Activated naive CD8-positive, alpha-beta T cell treated with anti-CD3 and anti-CD28 coated beads, Interleukin-2, amount 50 U/mL, for 16 hours (primary cell): ENCODE data around the gene TAOK2.

Experiments used
- DNase-seq: peaks from one replicate; pipeline ENCODE4 v3.0.0-alpha.2; 2020; ENCODE audit warnings: low read depth, low spot score

The TAOK2 gene

DNA sequence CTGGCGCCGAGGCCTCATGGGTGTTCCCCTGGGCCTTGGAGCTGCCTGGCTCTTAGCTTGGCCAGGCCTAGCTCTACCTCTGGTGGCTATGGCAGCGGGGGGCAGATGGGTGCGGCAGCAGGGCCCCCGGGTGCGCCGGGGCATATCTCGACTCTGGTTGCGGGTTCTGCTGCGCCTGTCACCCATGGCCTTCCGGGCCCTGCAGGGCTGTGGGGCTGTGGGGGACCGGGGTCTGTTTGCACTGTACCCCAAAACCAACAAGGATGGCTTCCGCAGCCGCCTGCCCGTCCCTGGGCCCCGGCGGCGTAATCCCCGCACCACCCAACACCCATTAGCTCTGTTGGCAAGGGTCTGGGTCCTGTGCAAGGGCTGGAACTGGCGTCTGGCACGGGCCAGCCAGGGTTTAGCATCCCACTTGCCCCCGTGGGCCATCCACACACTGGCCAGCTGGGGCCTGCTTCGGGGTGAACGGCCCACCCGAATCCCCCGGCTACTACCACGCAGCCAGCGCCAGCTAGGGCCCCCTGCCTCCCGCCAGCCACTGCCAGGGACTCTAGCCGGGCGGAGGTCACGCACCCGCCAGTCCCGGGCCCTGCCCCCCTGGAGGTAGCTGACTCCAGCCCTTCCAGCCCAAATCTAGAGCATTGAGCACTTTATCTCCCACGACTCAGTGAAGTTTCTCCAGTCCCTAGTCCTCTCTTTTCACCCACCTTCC lies 13.9 kb downstream of the TAOK2 start:
- no peak for DNase-seq

DNA sequence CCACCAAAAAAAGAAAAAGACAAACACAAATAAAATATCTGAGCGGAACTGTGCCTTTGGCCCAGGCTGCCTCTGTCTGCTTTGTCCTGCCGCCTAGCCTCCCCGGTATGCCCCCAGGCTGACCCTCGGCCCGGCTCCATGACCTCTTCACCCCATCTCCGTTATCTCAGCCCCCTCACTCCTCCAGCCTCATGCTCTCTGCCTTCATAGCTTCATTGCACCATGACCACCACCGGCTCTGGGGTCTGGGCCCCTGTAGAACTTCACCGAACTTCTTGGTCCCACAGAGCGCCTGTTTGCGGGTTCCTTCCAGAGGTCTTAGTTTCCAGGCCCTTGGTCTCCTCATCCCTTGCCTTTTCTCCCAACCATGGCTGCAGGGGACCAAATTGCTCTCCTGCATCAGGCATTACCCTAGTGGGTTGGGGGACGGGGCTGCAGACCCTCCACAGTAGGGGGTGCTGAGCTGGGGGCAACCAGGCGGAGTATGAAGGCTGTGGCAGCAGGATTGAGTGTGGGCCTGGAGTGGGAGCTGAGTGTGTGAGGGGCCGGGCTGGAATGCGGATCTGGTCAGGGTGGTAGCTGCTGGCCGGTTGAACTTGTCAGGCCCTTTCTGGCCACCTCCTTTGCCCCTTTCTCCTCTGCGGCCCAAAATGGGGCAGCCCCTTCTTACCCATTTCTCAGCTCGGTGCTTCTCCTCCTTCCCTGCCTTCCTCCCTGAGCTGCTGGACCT lies 14.8 kb downstream of the TAOK2 start:
- DNase-seq = no peak

DNA sequence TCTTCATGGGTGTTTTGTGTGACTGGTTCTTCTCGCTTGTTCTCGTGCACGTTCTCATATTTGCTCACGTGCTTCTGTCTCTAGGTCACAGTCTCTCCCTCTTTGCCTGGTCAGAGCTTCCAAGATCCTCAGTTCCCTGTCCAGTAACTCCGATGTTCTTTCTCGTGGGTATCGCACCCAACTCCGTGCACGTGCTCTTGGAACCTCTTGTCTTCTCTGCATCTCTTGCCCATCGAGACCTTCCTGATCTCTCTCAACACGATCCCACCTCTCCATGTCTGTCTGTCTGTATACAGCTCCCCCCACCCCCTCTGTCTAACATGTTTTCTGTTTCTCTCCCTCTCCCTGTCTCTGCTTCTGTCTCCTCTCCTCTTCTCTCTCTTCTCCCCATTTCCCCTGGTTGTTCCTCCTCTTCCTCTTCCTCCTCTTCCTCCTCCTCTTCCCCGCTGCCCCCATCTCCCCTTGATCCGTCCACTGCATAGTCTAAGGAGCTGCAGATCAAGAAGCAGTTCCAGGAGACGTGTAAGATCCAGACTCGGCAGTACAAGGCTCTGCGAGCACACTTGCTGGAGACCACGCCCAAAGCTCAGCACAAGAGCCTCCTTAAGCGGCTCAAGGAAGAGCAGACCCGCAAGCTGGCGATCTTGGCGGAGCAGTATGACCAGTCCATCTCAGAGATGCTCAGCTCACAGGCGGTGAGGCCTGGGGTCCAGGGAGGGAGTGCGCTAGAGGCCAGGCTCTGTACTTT lies 15.6 kb downstream of the TAOK2 start:
- DNase-seq = no peak

DNA sequence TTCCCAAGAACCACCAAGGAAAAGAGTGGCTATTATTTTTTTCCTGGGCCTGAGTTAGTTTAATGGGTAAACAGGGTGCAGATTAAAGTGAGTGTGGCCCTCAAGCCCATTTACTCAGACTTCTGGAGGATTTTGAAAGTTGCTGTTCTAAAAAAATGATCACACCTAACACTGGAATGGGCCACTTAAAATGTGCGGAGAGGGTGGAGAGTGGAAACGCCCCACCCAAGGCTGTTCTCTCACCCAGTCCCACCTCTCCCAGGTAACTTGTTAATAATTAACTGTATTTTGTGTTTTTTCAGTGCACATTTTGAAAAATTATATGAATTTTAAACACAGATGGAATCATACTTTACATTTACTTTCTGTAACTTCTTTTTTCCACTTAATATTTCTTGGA lies 16.4 kb downstream of the TAOK2 start:
- no peak for DNase-seq

DNA sequence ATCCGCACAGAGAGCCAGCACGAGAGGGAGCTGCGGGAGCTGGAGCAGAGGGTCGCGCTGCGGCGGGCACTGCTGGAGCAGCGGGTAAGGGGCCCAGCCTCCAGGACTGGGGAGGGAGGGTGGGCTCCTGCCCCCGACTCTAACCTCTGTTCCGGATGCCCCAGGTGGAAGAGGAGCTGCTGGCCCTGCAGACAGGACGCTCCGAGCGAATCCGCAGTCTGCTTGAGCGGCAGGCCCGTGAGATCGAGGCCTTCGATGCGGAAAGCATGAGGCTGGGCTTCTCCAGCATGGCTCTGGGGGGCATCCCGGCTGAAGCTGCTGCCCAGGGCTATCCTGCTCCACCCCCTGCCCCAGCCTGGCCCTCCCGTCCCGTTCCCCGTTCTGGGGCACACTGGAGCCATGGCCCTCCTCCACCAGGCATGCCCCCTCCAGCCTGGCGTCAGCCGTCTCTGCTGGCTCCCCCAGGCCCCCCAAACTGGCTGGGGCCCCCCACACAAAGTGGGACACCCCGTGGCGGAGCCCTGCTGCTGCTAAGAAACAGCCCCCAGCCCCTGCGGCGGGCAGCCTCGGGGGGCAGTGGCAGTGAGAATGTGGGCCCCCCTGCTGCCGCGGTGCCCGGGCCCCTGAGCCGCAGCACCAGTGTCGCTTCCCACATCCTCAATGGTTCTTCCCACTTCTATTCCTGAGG lies 17.4 kb downstream of the TAOK2 start:
- no peak for DNase-seq

DNA sequence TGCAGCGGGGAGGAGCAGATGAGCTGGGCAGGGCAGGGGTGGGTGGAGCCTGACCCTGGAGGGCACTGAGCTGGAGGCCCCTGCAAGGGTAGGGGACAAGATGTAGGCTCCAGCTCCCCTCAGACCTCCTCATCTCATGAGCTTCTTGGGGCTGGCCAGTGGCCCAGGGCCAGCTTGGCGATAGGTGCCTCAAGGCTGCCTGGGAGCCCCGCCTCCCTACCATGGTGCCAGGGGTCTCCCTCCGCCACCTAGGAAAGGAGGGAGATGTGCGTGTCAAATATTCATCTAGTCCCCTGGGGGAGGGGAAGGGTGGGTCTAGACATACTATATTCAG lies 17.9 kb downstream of the TAOK2 start:
- no peak for DNase-seq

DNA sequence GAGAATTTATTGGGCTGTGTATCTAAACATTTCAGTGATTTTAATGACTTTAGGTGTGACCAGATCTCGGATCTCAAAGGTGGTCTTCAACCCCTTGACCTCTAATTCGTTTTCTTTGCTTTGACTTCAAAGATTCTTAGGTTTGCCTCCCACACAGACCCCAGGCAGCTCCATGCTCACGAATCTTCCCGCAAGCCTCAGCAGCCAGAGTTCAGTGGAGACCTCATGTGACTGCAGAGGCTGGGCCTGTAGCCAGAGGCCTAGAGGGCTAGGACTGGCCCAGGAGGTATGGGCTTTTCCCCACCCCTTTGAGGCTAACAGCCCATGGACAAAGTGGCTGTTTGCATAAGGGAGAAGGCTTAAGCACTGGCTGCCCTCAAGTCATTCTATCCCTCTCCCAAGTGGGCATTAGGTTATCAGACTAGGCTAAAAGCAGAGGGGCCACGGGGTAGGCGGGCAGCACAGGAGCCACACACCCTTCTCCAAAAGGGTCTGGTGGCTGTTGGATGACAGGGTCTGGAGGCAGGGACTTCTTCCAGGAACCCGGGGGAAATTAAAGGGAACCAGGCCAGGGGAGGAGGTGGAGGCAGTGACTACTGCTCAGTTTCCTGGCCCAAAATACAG lies 18.8 kb downstream of the TAOK2 start:
- DNase-seq = no peak

DNA sequence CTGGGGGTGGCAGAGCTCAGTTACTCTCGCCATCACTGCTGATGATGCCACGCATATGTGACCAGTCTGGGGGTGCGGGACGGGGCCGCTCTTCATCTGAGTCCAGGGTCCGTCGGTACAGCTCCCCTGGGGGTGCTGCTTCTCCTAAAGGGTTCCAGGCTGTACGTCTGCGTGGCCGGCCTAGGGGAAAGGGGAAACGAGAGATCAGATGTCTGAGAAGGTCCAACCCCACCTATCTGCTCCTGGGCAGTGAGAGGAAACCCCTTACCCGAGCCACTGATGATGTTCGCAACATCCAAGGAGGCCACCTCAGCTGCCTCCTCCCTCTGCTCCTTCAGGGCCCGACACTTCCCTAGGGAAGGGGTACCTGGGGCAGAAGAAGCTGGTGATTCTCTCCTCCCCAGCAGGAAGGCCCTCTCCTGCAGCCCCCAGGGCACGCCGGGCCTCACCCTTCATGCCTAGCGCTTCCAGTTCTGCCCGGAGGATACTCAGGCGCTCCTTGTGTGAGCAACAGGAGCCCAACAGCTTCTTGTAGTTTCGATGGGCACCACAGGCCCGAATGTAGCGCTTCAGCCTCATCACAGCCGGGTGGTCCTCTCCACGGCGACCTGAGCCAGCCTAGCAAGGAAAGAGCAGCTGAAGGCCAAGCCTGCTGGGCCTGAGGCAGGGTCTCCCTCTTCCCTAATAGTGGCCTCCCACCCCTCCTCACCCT lies 19.7 kb downstream of the TAOK2 start:
- DNase-seq = no peak

DNA sequence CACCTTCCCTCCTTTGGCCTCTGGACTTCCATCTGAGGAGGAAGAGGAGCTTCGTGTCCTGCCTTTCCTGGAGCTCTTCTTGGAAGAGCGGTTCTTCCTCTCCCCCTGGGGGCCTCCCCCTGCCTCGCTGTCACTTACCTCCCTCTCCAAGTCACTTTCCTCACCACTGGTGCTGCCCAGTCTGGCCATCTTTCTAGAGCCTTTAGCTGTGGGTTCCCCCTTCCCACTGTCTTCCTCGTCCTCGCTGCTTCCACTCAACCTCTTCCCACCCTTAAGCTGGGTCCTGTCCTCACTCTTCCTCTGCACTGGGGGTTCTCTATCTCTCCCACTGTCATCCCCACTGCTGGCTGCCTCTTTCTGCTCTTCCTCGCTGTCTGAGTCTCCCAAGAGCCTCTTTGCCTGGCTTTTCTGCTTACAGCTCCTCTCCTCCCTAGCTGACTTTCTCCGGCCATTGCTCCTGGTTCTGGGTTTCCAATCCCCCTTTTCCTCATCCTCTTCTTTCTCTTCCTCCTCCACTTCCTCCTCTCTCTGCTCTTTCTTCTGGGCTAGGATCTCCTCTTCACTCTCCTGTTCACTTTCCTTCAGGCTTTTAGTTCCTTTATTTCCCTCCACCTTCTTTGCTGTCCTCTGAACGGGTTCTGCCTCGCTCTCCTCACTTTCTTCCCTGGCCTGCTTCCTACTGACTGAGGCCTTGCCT lies 20.4 kb downstream of the TAOK2 start:
- no peak for DNase-seq

DNA sequence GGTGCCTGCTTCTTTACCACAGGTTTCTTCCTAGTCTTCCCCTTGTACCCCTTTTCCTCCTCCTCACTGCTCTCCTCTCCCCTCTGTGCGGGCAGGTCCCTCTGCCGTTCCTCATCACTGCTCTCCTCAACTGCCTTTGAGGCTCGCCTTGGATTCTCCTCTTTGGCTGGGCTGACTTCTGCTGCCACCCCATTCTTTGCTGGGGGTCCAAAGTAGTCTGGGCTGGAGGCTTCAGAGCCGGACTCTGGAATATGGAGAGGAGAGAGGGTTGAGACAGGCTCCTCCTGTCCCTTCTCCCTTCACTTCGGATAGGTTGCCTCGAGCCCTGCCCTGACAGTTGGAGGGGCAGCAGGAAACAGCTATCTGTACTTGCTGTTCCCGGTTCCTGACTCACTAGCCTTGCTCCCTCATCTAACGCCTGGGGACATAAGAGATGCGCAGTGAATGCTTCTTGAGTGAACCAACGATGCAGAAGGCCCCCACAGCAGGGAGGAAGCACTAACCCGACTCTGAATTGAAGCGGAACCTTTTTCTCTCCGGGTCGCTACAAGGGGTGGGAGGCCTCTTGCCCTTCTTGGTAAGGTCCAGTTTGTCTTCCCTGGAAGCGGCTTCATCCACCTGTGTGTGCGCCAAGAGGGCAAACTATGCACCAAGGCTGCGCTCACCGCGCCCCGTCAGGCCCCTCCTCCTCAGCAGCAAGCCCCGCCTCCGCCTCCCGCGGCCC lies 21.1 kb downstream of the TAOK2 start:
- DNase-seq = peak; percentile 44

DNA sequence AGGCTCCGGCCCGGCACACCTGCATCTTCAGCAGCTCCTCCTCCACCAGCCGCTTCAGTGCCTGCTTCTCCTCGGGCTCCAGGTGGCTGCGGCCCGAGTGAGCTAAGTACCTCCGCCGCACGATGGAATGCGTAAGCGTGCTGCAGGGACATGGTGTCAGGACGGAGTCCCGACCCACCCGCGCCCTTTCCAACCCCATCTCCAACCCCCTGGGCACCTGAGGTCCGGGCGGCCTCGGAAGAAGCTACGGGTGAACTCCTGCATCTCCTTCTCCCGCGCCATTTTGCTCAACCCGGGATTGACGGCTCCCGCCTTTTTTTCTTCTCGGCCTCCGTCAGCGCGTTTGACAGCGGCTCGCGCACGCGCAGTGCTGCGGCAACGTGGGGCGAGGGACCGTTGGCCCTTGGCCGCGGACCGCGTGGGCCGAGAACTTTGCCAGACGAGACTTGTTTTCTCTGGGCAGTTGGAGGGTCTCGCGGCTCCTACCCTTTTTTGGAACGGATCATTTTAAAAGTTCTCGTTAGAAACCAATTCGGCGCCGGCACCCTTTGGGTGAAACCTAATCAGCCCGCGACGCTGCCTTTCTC lies 21.7 kb downstream of the TAOK2 start, which contains the start of gene HIRIP3:
Gene HIRIP3 (minus strand): TSS at position 294 of the 587 bp plus-strand sequence. CDS start 12 bp downstream, at position 282.
- peak; percentile 66 for DNase-seq

DNA sequence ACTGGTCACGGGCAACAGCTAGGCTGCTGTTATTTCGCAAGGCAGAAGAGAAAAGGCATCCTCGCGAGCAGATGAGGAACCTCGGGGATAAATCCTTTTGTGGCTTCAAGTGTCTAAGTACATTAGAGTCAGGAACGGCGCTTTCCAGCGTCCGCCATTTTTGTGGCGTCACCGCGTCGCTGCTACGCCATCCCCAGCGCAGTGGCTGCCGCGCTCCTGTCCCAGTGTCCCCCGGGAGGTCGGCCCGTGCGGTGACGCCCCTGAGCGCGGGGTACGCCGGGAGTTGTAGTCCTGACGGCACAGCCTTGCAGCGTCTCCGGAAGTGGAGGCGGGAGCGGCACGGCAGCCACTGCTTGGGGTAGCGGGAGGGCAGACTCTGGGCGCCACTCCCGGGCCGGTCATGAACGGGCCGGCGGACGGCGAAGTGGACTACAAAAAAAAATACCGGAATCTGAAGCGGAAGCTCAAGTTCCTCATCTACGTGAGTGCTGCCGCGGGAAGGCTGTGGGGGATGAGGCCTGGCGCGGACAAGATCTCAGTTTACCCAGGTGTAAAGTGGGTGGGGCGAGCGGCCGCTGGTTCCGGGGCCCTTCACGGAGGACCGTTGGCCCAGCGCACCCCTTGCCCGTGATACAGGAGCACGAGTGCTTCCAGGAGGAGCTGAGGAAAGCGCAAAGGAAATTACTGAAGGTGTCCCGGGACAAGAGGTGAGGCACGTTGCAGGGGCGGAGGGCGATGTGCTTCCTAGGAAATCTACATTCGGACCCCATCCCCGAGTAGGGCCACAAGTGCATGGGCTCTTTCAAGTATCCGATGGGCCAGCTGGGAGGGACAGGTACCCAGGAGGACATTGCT lies 22.5 kb downstream of the TAOK2 start, which contains the start of gene INO80E:
Gene INO80E (plus strand): TSS at position 331 of the 855 bp plus-strand sequence. CDS start 70 bp downstream, at position 401.
- peak; percentile 98 for DNase-seq

DNA sequence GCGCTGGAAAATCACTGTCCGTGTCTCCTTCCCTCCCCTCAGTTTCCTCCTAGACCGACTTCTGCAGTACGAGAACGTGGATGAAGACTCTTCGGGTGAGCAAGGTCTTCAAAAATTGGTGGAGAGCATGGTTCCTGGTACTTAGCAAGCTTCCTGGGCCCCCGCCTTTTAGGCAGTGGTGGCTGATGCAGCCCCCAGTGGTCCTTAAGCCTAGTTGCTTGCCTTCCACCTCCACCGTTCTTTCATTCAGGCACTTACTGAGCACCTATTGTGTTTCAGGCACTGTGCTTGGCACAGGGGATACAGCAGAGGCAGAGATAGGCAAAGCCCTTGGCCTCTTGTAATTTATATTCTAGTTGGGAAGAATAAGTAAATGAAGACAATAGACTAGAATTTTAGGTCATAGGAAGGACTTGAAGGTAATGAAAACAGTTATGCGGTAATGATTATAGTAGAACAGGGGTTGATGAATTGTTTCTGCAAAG lies 23.1 kb downstream of the TAOK2 start:
- no peak for DNase-seq

DNA sequence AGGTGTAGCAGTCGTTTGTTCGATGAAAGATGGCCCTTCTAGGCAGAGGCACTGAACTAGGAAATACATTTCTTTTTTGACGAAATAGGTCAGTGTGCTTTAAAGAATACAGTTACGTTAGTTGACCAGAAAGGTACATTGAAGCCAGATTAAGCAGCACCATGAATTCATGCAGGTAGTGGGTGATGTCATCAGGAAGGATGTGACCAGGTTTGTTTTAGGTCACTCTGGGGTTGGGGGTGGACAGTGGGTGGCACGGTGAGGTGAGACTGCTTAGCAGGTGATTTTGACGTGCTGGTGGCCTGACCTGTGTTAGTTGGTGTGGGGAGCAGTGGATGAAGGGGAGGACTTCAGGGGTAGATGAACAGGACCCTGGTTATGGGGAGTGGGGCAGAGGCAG lies 25.9 kb downstream of the TAOK2 start:
- DNase-seq = no peak

DNA sequence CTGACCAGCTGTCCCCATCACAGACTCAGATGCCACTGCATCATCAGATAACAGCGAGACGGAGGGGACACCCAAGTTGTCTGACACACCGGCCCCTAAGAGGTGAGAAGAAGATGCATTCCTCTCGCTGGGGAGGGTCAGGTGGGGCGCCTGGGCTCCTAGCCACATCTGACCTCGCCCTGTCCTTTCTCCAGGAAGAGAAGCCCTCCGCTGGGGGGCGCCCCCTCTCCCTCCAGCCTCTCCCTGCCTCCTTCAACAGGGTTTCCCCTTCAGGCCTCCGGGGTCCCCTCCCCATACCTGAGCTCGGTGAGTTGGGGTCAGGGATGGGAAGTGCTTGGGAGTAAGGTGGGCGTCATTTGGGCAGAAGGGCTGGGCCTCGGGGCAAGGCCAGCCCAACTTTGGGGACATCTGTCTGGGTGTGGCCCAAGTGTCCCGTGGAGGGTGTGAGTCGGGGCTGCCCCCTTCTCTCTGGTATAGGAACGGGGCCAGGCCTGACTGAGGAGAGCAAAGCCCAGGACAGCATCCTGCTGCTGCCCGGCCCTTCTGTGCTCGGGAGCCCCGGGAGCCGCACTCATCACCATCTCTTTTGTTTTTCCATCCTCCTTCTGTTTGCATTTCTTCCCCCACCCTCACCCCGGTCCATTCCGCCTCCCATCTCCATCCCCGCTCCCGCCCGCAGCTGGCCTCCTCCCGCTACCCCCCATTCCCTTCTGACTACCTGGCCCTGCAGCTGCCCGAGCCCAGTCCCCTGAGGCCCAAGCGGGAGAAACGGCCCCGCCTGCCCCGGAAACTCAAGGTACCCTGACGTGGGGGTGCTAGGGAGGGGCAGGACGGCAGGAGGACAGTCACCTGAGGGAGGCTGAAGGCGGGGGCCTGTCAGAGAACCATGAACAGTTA lies 27.3 kb downstream of the TAOK2 start:
- DNase-seq = no peak

DNA sequence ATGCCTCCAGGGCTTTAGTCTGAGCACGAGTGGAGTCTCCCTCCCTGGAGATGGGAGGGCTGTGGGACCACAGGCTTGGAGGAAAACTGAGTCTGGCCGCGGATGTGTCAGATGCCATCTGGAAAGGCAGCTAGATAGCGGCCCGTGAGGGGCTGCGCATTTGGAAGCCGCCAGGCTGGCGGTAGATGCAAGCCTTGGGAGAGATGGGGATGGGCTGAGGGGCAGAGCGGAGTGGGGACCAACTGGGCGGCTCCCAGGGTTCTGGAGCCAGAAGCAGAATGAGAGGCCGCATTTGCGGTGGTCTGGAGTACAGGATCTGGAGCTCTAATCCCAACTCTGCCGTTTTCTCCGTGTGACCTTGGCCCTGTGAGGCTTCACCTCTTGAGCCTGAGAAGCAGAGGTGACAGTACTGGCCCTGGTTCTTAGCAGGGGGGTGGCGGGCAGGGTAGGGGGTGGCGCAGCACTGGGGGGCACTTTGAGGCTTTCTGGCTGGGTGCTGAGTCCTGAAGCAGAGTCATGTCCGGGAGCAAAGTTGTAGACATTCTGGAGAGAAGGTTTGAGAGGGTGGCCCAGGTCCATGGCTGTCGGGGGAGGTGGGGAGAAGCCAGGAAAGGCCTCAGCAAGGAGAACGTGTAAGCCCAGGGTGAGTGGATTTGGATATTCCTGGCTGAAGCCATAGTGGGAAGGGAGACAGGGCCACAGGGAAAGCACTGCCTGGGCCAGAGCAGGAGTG lies 29.1 kb downstream of the TAOK2 start:
- no peak for DNase-seq
